AG04450 (cell line): ENCODE results near the gene CETN3. TPM values are rescaled to one million over a fixed set of nuclear protein-coding genes. Genes with fewer than 3 reads are reported as not detected.
"Not testable (repeated sequence)": the region's sequence is repeated elsewhere in the genome, so short reads cannot be mapped to it uniquely, and the experiment has no call there.

ENCODE experiments used
- CTCF ChIA-PET: fragments of 300-600, 350-600 bp; formaldehyde crosslinking; extraction: SDS; loops from one replicate; lab custom pipeline; 2022; ENCODE audit warnings: antibody characterized with exemption, inconsistent platforms; lab: Charles Lee
- POLR2A ChIA-PET: fragments of 350-600 bp; formaldehyde crosslinking; extraction: SDS; loops from one replicate; lab custom pipeline; 2021; ENCODE audit warnings: antibody characterized with exemption, inconsistent platforms; lab: Yijun Ruan, JAX
- DNase-seq: peaks from one replicate; pipeline ENCODE4 v3.0.0-alpha.2; 2011; ENCODE audit warnings: low read depth, low spot score
- H3K27ac ChIP-seq: one replicate; pipeline ENCODE4 v1.5.1; 2012; ENCODE audit warnings: low read depth, low read length, control low read depth
- H3K27me3 ChIP-seq: one replicate; pipeline ENCODE4 v1.6.0; 2012; ENCODE audit warnings: low read length; ENCODE audit not compliant: control insufficient read depth, insufficient read depth
- H3K4me3 ChIP-seq: 2 replicates; pipeline ENCODE4 v1.5.1; 2011; ENCODE audit warnings: mild to moderate bottlenecking, low read depth, low read length, control low read depth
- H3K9me3 ChIP-seq: 2 replicates; pipeline ENCODE4 v1.5.1; 2012; ENCODE audit warnings: low read length; ENCODE audit not compliant: control insufficient read depth, insufficient read depth
- polyA plus RNA-seq: library from polyadenylated mRNA; depleted of rRNA; stranded (reverse); fragments of >200 nt; gene quantifications from 2 replicates; pipeline ENCODE4 v1.2.3, GENCODE V29; 2011; rRNA removed
- TF ChIP-seq, protein P1 (sequence below): IDR thresholded peaks from 2 replicates; pipeline ENCODE4 v1.5.1; 2011; ENCODE audit warnings: low read depth, low read length, control low read depth, inconsistent platforms

Gene CETN3
- polyA plus RNA-seq, 1 experiment: 24.9 TPM

DNA sequence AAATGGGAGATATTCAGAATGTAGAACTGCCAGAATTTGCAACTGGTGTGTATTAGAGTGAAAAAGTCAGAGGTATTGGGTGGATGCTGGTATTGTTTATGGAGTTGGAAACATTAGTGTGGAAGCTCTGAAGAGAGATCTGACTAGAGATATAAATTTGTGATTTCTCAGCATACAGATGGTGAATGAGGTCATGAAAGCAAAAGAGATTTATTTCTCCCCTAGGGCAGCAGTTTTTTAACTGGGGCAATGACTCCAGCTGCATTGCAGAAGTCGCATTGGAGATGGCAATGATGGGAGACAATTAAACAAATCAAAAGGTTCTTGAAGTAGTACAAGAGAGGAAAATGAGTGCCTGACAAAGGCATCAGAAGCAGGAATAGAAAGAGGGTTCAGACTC is 64.9 kb downstream of the CETN3 start:
- POLR2A ChIA-PET: no interaction called here
- Histone ChIP-seq H3K4me3 (no peak overlapping the region), H3K27ac (no peak overlapping the region), H3K27me3 (no peaks in the 10 kb centered on the region), H3K9me3 (no peaks in the 10 kb centered on the region)
- TF ChIP-seq, protein P1, sequence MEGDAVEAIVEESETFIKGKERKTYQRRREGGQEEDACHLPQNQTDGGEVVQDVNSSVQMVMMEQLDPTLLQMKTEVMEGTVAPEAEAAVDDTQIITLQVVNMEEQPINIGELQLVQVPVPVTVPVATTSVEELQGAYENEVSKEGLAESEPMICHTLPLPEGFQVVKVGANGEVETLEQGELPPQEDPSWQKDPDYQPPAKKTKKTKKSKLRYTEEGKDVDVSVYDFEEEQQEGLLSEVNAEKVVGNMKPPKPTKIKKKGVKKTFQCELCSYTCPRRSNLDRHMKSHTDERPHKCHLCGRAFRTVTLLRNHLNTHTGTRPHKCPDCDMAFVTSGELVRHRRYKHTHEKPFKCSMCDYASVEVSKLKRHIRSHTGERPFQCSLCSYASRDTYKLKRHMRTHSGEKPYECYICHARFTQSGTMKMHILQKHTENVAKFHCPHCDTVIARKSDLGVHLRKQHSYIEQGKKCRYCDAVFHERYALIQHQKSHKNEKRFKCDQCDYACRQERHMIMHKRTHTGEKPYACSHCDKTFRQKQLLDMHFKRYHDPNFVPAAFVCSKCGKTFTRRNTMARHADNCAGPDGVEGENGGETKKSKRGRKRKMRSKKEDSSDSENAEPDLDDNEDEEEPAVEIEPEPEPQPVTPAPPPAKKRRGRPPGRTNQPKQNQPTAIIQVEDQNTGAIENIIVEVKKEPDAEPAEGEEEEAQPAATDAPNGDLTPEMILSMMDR: no peak
- no peak for DNase-seq
- CTCF ChIA-PET: no interaction called here

DNA sequence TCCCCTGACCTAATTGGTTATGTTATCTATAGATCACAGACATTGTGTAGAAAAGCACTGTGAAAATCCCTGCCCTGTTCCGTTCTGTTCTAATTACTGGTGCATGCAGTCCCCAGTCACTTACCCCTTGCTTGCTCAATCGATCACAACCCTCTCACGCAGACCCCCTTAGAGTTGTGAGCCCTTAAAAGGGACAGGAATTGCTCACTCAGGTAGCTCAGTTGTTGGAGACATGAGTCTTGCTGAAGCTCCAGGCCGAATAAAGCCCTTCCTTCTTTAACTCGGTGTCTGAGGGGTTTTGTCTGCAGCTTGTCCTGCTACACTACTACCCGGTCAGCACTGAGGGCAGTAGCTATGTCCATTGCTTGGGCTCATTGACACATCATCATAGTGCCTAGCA is 65.8 kb downstream of the CETN3 start:
- H3K4me3 ChIP-seq, H3K27ac ChIP-seq, H3K9me3 ChIP-seq, CTCF ChIA-PET, H3K27me3 ChIP-seq, DNase-seq, POLR2A ChIA-PET: not testable (repeated sequence)

DNA sequence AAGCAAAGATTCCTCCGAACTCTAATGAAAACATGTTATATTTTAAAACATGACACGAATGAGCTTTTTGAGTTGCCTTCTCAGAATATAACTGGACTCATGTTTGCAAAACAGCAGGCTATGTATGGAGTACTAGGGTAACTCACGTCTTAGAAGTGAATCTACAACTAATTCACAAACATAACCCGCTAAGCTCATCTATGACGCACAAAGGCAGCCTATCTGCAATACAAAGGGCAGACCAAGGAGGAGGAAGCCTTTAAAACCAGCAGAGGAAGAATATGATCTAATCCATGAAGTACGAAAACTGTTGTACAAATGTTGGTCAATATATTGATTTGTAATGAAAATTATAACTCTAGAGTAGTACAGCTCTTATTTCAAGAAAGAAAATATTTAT is 67.0 kb downstream of the CETN3 start:
- Histone ChIP-seq H3K4me3 (no peak overlapping the region), H3K9me3 (no peaks in the 10 kb centered on the region), H3K27ac (no peak overlapping the region), H3K27me3 (peaks cover 2% of the 10 kb centered on the region)
- ChIA-PET CTCF (no interaction called here), POLR2A (no interaction called here)
- no peak for DNase-seq
- TF ChIP-seq, protein P1: no peak

Other genes starting within 250 kb of the CETN3 start
- 2.3 and 2.8 TPM in 2 replicates for gene MBLAC2, start 65.0 kb upstream of the CETN3 start, polyA plus RNA-seq
- 4.7 and 7.3 TPM in 2 replicates for gene POLR3G, start 65.1 kb upstream of the CETN3 start, polyA plus RNA-seq
- 15.6 and 25.8 TPM in 2 replicates for gene LYSMD3, start 119.8 kb upstream of the CETN3 start, polyA plus RNA-seq
- 0.06 TPM in 1 of 2 replicates, not detected in the other for gene ADGRV1, start 149.0 kb upstream of the CETN3 start, polyA plus RNA-seq